ENCODE data around the gene CARD11. TPM values are rescaled to one million over a fixed set of nuclear protein-coding genes. Genes with fewer than 3 reads are reported as not detected.

Gene CARD11
- polyA plus RNA-seq, 1 donor from 2014 or later, result not detected

DNA sequence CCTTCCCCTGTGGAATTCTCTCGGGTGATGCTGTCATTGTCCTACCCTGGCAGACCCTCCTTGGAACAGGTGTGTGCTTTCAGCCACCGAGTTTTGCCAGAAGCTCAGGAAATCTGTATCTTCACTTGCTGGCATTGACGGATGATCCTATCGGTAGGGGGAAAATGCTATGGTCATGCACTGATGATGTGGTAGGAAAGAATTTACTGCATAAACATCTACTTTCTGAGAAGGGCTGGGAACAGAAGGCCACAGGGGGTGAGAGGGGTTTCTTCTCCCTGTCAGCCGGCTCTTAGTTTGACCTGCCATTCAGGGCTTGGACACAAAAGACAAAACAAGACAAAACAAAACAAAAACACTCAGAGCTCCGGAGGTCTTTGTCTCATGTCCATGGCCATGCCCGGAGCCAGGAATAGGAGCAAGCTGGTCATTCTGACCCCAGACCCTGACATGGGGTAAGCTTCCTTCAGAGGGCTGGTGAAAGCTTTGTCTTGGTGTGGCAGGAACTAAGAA is 43.6 kb upstream of the CARD11 start:
- Histone ChIP-seq H3K27me3 (ENCODE audit: insufficient read depth, low read depth, low read length) (no peaks in the 10 kb centered on the region), H3K79me2 (replicated peaks; ENCODE audit: insufficient read depth, low read length) (no peaks in the 10 kb centered on the region), H3K9me3 (ENCODE audit: low read length) (no peaks in the 10 kb centered on the region), H3F3A (ENCODE audit: insufficient read depth, low read length, poor library complexity, severe bottlenecking) (no peaks in the 10 kb centered on the region), H3K9ac (ENCODE audit: low read length) (no peak overlapping the region), H3K36me3 (ENCODE audit: insufficient read depth, low read length) (no peaks in the 10 kb centered on the region), H3K9me2 (ENCODE audit: insufficient read depth, low read length) (no peaks in the 10 kb centered on the region), H3K4me2 (ENCODE audit: low read length) (no peak overlapping the region), H4K20me1 (ENCODE audit: insufficient read depth) (no peaks in the 10 kb centered on the region), H2AFZ (ENCODE audit: low read depth, low read length) (no peak overlapping the region), H3K27ac (ENCODE audit: low read length) (no peak overlapping the region), H3K4me3 (ENCODE audit: low read length) (no peak overlapping the region)
- TF ChIP-seq CTCF (IDR thresholded peaks at IDR 0.05; ENCODE audit: poor library complexity, severe bottlenecking), result no peak

DNA sequence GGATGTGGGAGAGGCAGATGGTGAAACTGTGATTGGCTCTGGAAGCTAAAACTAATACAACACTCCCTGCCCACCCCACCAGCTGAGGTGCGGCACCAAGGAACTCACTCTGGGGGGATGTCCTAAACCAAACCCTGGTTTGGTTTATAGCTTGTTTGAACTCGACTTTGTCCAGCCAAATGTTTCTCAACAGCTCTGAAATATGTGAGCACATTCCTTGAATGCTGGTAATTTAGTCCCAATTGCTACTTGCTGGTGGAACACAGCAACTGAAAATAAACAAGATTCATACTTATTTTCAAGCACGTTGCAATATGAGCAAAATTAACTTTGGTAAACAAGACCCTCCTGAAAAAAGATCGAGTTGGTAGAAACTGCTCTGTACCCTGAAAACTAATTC is 39.7 kb upstream of the CARD11 start:
- Histone ChIP-seq H3K4me2 (ENCODE audit: low read length) (no peak overlapping the region), H3K27ac (ENCODE audit: low read length) (no peak overlapping the region), H4K20me1 (ENCODE audit: insufficient read depth) (no peaks in the 10 kb centered on the region), H3K9me3 (ENCODE audit: low read length) (no peaks in the 10 kb centered on the region), H3K4me3 (ENCODE audit: low read length) (no peak overlapping the region), H3K79me2 (replicated peaks; ENCODE audit: insufficient read depth, low read length) (no peaks in the 10 kb centered on the region), H2AFZ (ENCODE audit: low read depth, low read length) (no peak overlapping the region), H3K9ac (ENCODE audit: low read length) (no peak overlapping the region), H3K27me3 (ENCODE audit: insufficient read depth, low read depth, low read length) (no peaks in the 10 kb centered on the region), H3K36me3 (ENCODE audit: insufficient read depth, low read length) (no peaks in the 10 kb centered on the region), H3K9me2 (ENCODE audit: insufficient read depth, low read length) (no peaks in the 10 kb centered on the region), H3F3A (ENCODE audit: insufficient read depth, low read length, poor library complexity, severe bottlenecking) (no peaks in the 10 kb centered on the region)
- TF ChIP-seq POLR2AphosphoS5 (IDR thresholded peaks at IDR 0.05), result no peak
- no peak for TF ChIP-seq RAD21 (conservative IDR thresholded peaks at IDR 0.05)
- TF ChIP-seq SMC3 (conservative IDR thresholded peaks at IDR 0.05; ENCODE audit: poor library complexity), result no peak
- no peak for TF ChIP-seq TAF1 (IDR thresholded peaks at IDR 0.05; ENCODE audit: low read depth)
- no peak for TF ChIP-seq EP300 (conservative IDR thresholded peaks at IDR 0.05; ENCODE audit: poor library complexity, severe bottlenecking)
- no peak for TF ChIP-seq REST (IDR thresholded peaks at IDR 0.05; ENCODE audit: borderline replicate concordance)
- TF ChIP-seq MXI1 (conservative IDR thresholded peaks at IDR 0.05; ENCODE audit: poor library complexity, severe bottlenecking), result no peak
- no peak for TF ChIP-seq EZH2 (IDR thresholded peaks at IDR 0.05; ENCODE audit: borderline replicate concordance, insufficient read depth, low read length, poor library complexity, severe bottlenecking)
- TF ChIP-seq CTCF (IDR thresholded peaks at IDR 0.05; ENCODE audit: poor library complexity, severe bottlenecking), result no peak
